BLaER1 (cell line): ENCODE data around the gene HIBCH.
"Not testable (repeated sequence)": the region's sequence is repeated elsewhere in the genome, so short reads cannot be mapped to it uniquely, and the experiment has no call there.

Experiments
- H3K27ac ChIP-seq: shearing (Covaris generic); formaldehyde crosslinking; 2 replicates; pipeline ENCODE4 v1.8.1; 2022
- H3K27me3 ChIP-seq: shearing (Covaris generic); formaldehyde crosslinking; 2 replicates; pipeline ENCODE4 v1.8.1; 2022
- H3K36me3 ChIP-seq: shearing (Covaris generic); formaldehyde crosslinking; 2 replicates; pipeline ENCODE4 v1.8.1; 2022
- H3K4me1 ChIP-seq: shearing (Covaris generic); formaldehyde crosslinking; 2 replicates; pipeline ENCODE4 v1.8.1; 2022
- H3K4me2 ChIP-seq: shearing (Covaris generic); formaldehyde crosslinking; 2 replicates; pipeline ENCODE4 v1.8.1; 2022
- H3K4me3 ChIP-seq: shearing (Covaris generic); formaldehyde crosslinking; 2 replicates; pipeline ENCODE4 v1.8.1; 2022
- H3K9ac ChIP-seq: shearing (Covaris generic); formaldehyde crosslinking; 2 replicates; pipeline ENCODE4 v1.8.1; 2022
- H3K9me3 ChIP-seq: shearing (Covaris generic); formaldehyde crosslinking; 2 replicates; pipeline ENCODE4 v1.8.1; 2022
- H4K20me1 ChIP-seq: shearing (Covaris generic); formaldehyde crosslinking; 2 replicates; pipeline ENCODE4 v1.8.1; 2022
- Cebpa-rat ChIP-seq: shearing (Covaris generic); IDR thresholded peaks from 2 replicates; pipeline ENCODE4 v1.8.1; 2022

Gene HIBCH

GRCh38 chr2:190311893-190312634 is 7.6 kb downstream of the HIBCH start:
- peaks cover 16% of the 10 kb centered on the region; the same call in 1 of the 2 replicates for H4K20me1 ChIP-seq

GRCh38 chr2:190308031-190308430 is 11.6 kb downstream of the HIBCH start:
- H3K9me3 ChIP-seq = no peaks in the 10 kb centered on the region
- no peaks in the 10 kb centered on the region for H3K27me3 ChIP-seq
- no peak for TF ChIP-seq Cebpa-rat

More at GRCh38 chr2:190311893-190312634, 7.6 kb downstream of the HIBCH start:
- H3K9ac ChIP-seq = no peak overlapping the region
- TF ChIP-seq Cebpa-rat = no peak
- peaks cover 11% of the 10 kb centered on the region for H3K4me1 ChIP-seq
- no peaks in the 10 kb centered on the region for H3K27me3 ChIP-seq
- no peak overlapping the region for H3K4me2 ChIP-seq
- no peaks in the 10 kb centered on the region for H3K9me3 ChIP-seq
- no peak overlapping the region for H3K27ac ChIP-seq
- H3K36me3 ChIP-seq = peaks cover 49% of the 10 kb centered on the region
- H3K4me3 ChIP-seq = no peak overlapping the region

GRCh38 chr2:190304404-190304803 is 15.2 kb downstream of the HIBCH start:
- Histone ChIP-seq H3K4me3 (no peak overlapping the region), H3K9ac (no peak overlapping the region), H3K36me3 (peaks cover 74% of the 10 kb centered on the region), H3K27me3 (no peaks in the 10 kb centered on the region), H3K4me1 (no peaks in the 10 kb centered on the region), H4K20me1 (peaks cover 11% of the 10 kb centered on the region), H3K9me3 (peaks cover 15% of the 10 kb centered on the region), H3K27ac (no peak overlapping the region), H3K4me2 (no peak overlapping the region)
- no peak for TF ChIP-seq Cebpa-rat

More at GRCh38 chr2:190308031-190308430, 11.6 kb downstream of the HIBCH start:
- H3K27ac ChIP-seq = no peak overlapping the region
- no peak overlapping the region for H3K4me3 ChIP-seq
- no peak overlapping the region for H3K4me2 ChIP-seq
- H3K36me3 ChIP-seq = peaks cover 66% of the 10 kb centered on the region
- H3K4me1 ChIP-seq = no peaks in the 10 kb centered on the region
- no peak overlapping the region for H3K9ac ChIP-seq
- H4K20me1 ChIP-seq = peaks cover 11% of the 10 kb centered on the region

- H3K4me3 ChIP-seq = no peak overlapping the region
- H3K36me3 ChIP-seq = peaks cover 71% of the 10 kb centered on the region
- H3K4me1 ChIP-seq = no peaks in the 10 kb centered on the region
- peaks cover 17% of the 10 kb centered on the region for H3K9me3 ChIP-seq
- H3K4me2 ChIP-seq = no peak overlapping the region
- no peak for TF ChIP-seq Cebpa-rat
- H3K9ac ChIP-seq = no peak overlapping the region
- H3K27ac ChIP-seq = no peak overlapping the region
- H4K20me1 ChIP-seq = peaks cover 11% of the 10 kb centered on the region
- H3K27me3 ChIP-seq = no peaks in the 10 kb centered on the region
Measured at GRCh38 chr2:190303647-190304046, 16.0 kb downstream of the HIBCH start.

- H3K4me1 ChIP-seq = no peaks in the 10 kb centered on the region
- H3K4me2 ChIP-seq = no peak overlapping the region
- H4K20me1 ChIP-seq = peaks cover 11% of the 10 kb centered on the region
- no peak overlapping the region for H3K9ac ChIP-seq
- no peak for TF ChIP-seq Cebpa-rat
- H3K36me3 ChIP-seq = peaks cover 66% of the 10 kb centered on the region
- no peak overlapping the region for H3K4me3 ChIP-seq
- H3K9me3 ChIP-seq = peaks cover 25% of the 10 kb centered on the region
- no peak overlapping the region for H3K27ac ChIP-seq
- no peaks in the 10 kb centered on the region for H3K27me3 ChIP-seq
Measured at GRCh38 chr2:190302052-190302451, 17.6 kb downstream of the HIBCH start.

GRCh38 chr2:190301032-190301431 is 18.6 kb downstream of the HIBCH start:
- Histone ChIP-seq H3K4me1 (no peaks in the 10 kb centered on the region), H3K27ac (no peak overlapping the region), H3K27me3 (no peaks in the 10 kb centered on the region), H3K9ac (no peak overlapping the region), H3K36me3 (peaks cover 63% of the 10 kb centered on the region), H4K20me1 (peaks cover 3% of the 10 kb centered on the region; the same call in 1 of the 2 replicates), H3K4me2 (no peak overlapping the region), H3K4me3 (no peak overlapping the region), H3K9me3 (peaks cover 25% of the 10 kb centered on the region)
- TF ChIP-seq Cebpa-rat = no peak

- H3K4me2 ChIP-seq, H3K4me3 ChIP-seq, H3K27ac ChIP-seq, H4K20me1 ChIP-seq, H3K4me1 ChIP-seq, H3K9ac ChIP-seq, H3K27me3 ChIP-seq: not testable (repeated sequence)
- H3K36me3 ChIP-seq = peaks cover 74% of the 10 kb centered on the region
- peaks cover 25% of the 10 kb centered on the region for H3K9me3 ChIP-seq
Measured at GRCh38 chr2:190297880-190298279, 21.7 kb downstream of the HIBCH start.

- H3K9ac ChIP-seq = no peak overlapping the region
- no peak overlapping the region for H3K4me3 ChIP-seq
- no peak overlapping the region for H3K4me2 ChIP-seq
- no peak overlapping the region for H3K27ac ChIP-seq
- H4K20me1 ChIP-seq = no peaks in the 10 kb centered on the region
- H3K9me3 ChIP-seq = no peaks in the 10 kb centered on the region
- TF ChIP-seq Cebpa-rat = no peak
- H3K36me3 ChIP-seq = peaks cover 79% of the 10 kb centered on the region
- H3K4me1 ChIP-seq = no peaks in the 10 kb centered on the region
- no peaks in the 10 kb centered on the region for H3K27me3 ChIP-seq
Measured at GRCh38 chr2:190283783-190284182, 35.8 kb downstream of the HIBCH start.

- no peak overlapping the region for H3K9ac ChIP-seq
- H3K27me3 ChIP-seq = no peaks in the 10 kb centered on the region
- no peaks in the 10 kb centered on the region for H4K20me1 ChIP-seq
- peaks cover 67% of the 10 kb centered on the region for H3K36me3 ChIP-seq
- H3K9me3 ChIP-seq = 0 out of 2 replicates have a peak, but pooled peaks cover 7% of the 10 kb centered on the region
- no peak overlapping the region for H3K27ac ChIP-seq
- TF ChIP-seq Cebpa-rat = no peak
- H3K4me1 ChIP-seq = no peaks in the 10 kb centered on the region
- no peak overlapping the region for H3K4me3 ChIP-seq
- no peak overlapping the region for H3K4me2 ChIP-seq
Measured at GRCh38 chr2:190280565-190281350, 38.9 kb downstream of the HIBCH start.

- not testable (repeated sequence) for H3K4me2 ChIP-seq, H3K9ac ChIP-seq, H3K4me3 ChIP-seq, H3K27me3 ChIP-seq, H4K20me1 ChIP-seq, H3K4me1 ChIP-seq, H3K27ac ChIP-seq, H3K9me3 ChIP-seq
- H3K36me3 ChIP-seq = peaks cover 58% of the 10 kb centered on the region
Measured at GRCh38 chr2:190279256-190280134, 40.1 kb downstream of the HIBCH start.
